Epithelial cell of alveolus of lung (primary cell): ENCODE data around the gene MKRN3. TPM values are rescaled to one million over a fixed set of nuclear protein-coding genes. Genes with fewer than 3 reads are reported as not detected.

ENCODE experiments used
- total RNA-seq: library from RNA; depleted of rRNA; stranded (reverse); fragments of >200 nt; gene quantifications from 2 replicates; pipeline ENCODE4 v1.2.1, GENCODE V29; 2015

The MKRN3 gene
- total RNA-seq = 0.08 TPM in 1 of 2 replicates, not detected in the other

DNA sequence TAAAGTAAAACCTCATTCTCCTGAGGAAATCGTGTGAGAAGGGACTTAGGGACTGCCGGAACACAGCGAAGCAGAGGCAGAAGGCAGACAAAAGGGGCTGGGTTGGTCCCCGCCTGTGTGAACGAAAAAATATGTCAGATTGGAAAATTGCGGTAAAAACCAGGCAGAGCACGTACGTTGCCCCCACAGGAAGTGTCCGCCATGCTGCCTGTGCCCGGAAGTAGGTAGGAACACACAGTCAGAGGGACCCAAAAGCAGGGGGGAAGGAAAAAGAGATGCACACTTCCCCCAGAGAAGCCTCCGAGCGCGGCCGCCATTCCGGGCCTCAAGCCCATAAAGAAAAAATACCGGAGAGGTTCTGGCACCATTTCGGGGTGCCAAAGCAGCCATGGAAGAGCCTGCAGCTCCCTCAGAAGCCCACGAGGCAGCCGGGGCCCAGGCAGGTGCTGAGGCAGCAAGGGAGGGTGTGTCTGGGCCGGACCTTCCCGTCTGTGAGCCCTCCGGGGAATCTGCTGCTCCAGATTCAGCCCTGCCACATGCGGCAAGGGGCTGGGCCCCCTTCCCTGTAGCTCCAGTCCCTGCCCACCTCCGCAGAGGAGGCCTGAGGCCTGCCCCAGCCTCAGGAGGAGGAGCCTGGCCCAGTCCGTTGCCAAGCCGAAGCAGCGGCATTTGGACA is at the start of gene MKRN3:
MKRN3 (plus strand) TSS at position 280 of the 676 bp plus-strand sequence; CDS start at position 389, 109 bp downstream.

Other genes with a start within 250 kb of the MKRN3 start
- gene GOLGA6L26, start 231.5 kb upstream of the MKRN3 start, total RNA-seq = not detected in 2 replicates
- gene GOLGA8S, start 210.9 kb upstream of the MKRN3 start, total RNA-seq = not detected in 2 replicates
- gene GOLGA6L2, start 118.4 kb upstream of the MKRN3 start, total RNA-seq = not detected in 2 replicates
- 0.52 and 4.5 TPM in 2 replicates for gene MAGEL2, start 82.2 kb downstream of the MKRN3 start, total RNA-seq
- gene NDN, start 121.6 kb downstream of the MKRN3 start, total RNA-seq = 76.9 and 172 TPM in 2 replicates